GM23248 (cell line): ENCODE results near the gene SDC3. TPM values are rescaled to one million over a fixed set of nuclear protein-coding genes. Genes with fewer than 3 reads are reported as not detected.

Experiments
- DNase-seq: peaks from one replicate; pipeline ENCODE4 v3.0.0-alpha.2; 2015
- H2AFZ ChIP-seq: fragments of 200-600 bp; sonication (generic); 2 replicates; pipeline ENCODE4 v1.6.1; 2016; ENCODE audit warnings: antibody characterized with exemption
- H3F3A ChIP-seq: fragments of 200-600 bp; sonication (generic); 2 replicates; pipeline ENCODE4 v1.6.1; 2016; ENCODE audit warnings: mild to moderate bottlenecking, antibody characterized with exemption, mixed run types; ENCODE audit not compliant: insufficient read depth
- H3K27ac ChIP-seq: fragments of 200-600 bp; sonication (generic); 2 replicates; pipeline ENCODE4 v1.5.1; 2016; ENCODE audit warnings: mild to moderate bottlenecking
- H3K27me3 ChIP-seq: fragments of 200-600 bp; sonication (generic); replicated peaks from 2 replicates; pipeline ENCODE4 v1.6.1; 2016; ENCODE audit warnings: mild to moderate bottlenecking; ENCODE audit not compliant: insufficient read depth
- H3K36me3 ChIP-seq: fragments of 200-600 bp; sonication (generic); 2 replicates; pipeline ENCODE4 v1.6.1; 2016; ENCODE audit warnings: low read depth, mild to moderate bottlenecking
- H3K4me1 ChIP-seq: fragments of 200-600 bp; sonication (generic); 2 replicates; pipeline ENCODE4 v1.6.1; 2016; ENCODE audit warnings: mild to moderate bottlenecking; ENCODE audit not compliant: insufficient read depth
- H3K4me2 ChIP-seq: fragments of 200-600 bp; sonication (generic); one replicate; pipeline ENCODE4 v1.6.1; 2016; ENCODE audit warnings: mild to moderate bottlenecking; ENCODE audit not compliant: unreplicated experiment
- H3K4me3 ChIP-seq: fragments of 200-600 bp; sonication (generic); 2 replicates; pipeline ENCODE4 v1.5.1; 2016; ENCODE audit warnings: mild to moderate bottlenecking
- H3K79me2 ChIP-seq: fragments of 200-600 bp; sonication (generic); 2 replicates; pipeline ENCODE4 v1.6.1; 2016; ENCODE audit warnings: mild to moderate bottlenecking; ENCODE audit not compliant: insufficient read depth
- H3K9ac ChIP-seq: fragments of 200-600 bp; sonication (generic); 2 replicates; pipeline ENCODE4 v1.6.1; 2016; ENCODE audit warnings: mild to moderate bottlenecking
- H3K9me2 ChIP-seq: fragments of 200-600 bp; sonication (generic); 2 replicates; pipeline ENCODE4 v1.6.1; 2016; ENCODE audit warnings: mixed run types, mild to moderate bottlenecking, moderate library complexity; ENCODE audit not compliant: insufficient read depth
- H3K9me3 ChIP-seq: fragments of 200-600 bp; sonication (generic); one replicate; pipeline ENCODE4 v1.6.1; 2017; ENCODE audit warnings: low read depth
- H4K20me1 ChIP-seq: fragments of 200-600 bp; sonication (generic); 2 replicates; pipeline ENCODE4 v1.6.0; 2016; ENCODE audit not compliant: insufficient read depth
- EZH2 ChIP-seq: fragments of 200-600 bp; sonication (generic); IDR thresholded peaks from 2 replicates; pipeline ENCODE4 v1.6.1; 2018; ENCODE audit warnings: antibody characterized with exemption, mild to moderate bottlenecking; ENCODE audit not compliant: insufficient read depth, poor library complexity, severe bottlenecking
- EZH2phosphoT487 ChIP-seq: fragments of 200-600 bp; sonication (generic); IDR thresholded peaks from 2 replicates; pipeline ENCODE4 v1.6.1; 2018; ENCODE audit warnings: antibody characterized with exemption, moderate library complexity, mild to moderate bottlenecking, low read depth; ENCODE audit not compliant: insufficient read depth
- WGBS, 2 experiments: methylation state at CpG; one replicate each; pipeline ENCODE4 v1.1.6; 2015 to 2017; ENCODE audit warnings: low lambda C conversion rate in 2 of 2, low coverage in 1 of 2; ENCODE audit errors: missing lambda C conversion rate in 2 of 2; 5-methylcytosine and 5-hydroxymethylcytosine counted together
- in situ Hi-C: fragments of 300-500 bp; cut with MboI; formaldehyde crosslinking; loops from 2 replicates; pipeline ENCODE4 v1.15.0; 2020
- polyA plus RNA-seq: library from polyadenylated mRNA; unstranded; fragments of >200 nt; fragmentation: Nextera tagmentation; extraction: Ambion mirVana; gene quantifications from 2 replicates; pipeline ENCODE4 v1.2.1, GENCODE V29; 2016
- total RNA-seq: library from RNA; depleted of rRNA; stranded (reverse); fragments of >200 nt; shearing (Covaris generic); gene quantifications from 2 replicates; pipeline ENCODE4 v1.2.3, GENCODE V29; 2014

SDC3 gene
- total and polyA plus RNA-seq, 2 experiments from 2014 or later = 6.9 to 39.7 TPM

GRCh38 chr1:30905403-30905802 lies 3.2 kb downstream of the SDC3 start:
- Histone ChIP-seq H4K20me1 (no peaks in the 10 kb centered on the region), H3K4me2 (no peak overlapping the region), H3K9me3 (no peaks in the 10 kb centered on the region), H3K36me3 (no peaks in the 10 kb centered on the region), H3K27ac (no peak overlapping the region), H3K27me3 (no peaks in the 10 kb centered on the region), H2AFZ (no peak overlapping the region), H3K9ac (no peak overlapping the region), H3F3A (peaks cover 6% of the 10 kb centered on the region; the same call in 1 of the 2 replicates), H3K4me1 (no peaks in the 10 kb centered on the region), H3K79me2 (0 out of 2 replicates have a peak, but pooled peaks cover 5% of the 10 kb centered on the region), H3K4me3 (no peak overlapping the region), H3K9me2 (no peaks in the 10 kb centered on the region)
- 74 to 86% methylated on average over 1 of the region's 1 CpG for WGBS, 2 experiments
- DNase-seq = no peak
- TF ChIP-seq EZH2 = no peak
- in situ Hi-C loops = no loop called here

- Histone ChIP-seq H3K79me2 (0 out of 2 replicates have a peak, but pooled peaks cover 5% of the 10 kb centered on the region), H3F3A (peaks cover 4% of the 10 kb centered on the region; the same call in 1 of the 2 replicates), H3K9me2 (no peaks in the 10 kb centered on the region), H3K36me3 (no peaks in the 10 kb centered on the region), H3K27me3 (no peaks in the 10 kb centered on the region), H3K4me2 (no peak overlapping the region), H3K27ac (no peak overlapping the region), H3K4me1 (no peaks in the 10 kb centered on the region), H4K20me1 (no peaks in the 10 kb centered on the region), H3K9me3 (no peaks in the 10 kb centered on the region), H2AFZ (no peak overlapping the region), H3K4me3 (no peak overlapping the region), H3K9ac (no peak overlapping the region)
- TF ChIP-seq EZH2 = no peak
- no peak for DNase-seq
- in situ Hi-C loops = no loop called here
- WGBS, 2 experiments = 100% methylated on average over 1 of the region's 1 CpG; no CpG with 5 or more reads in 1 of the 2 experiments
Measured at GRCh38 chr1:30904962-30905335, 3.6 kb downstream of the SDC3 start.

- Histone ChIP-seq H4K20me1 (no peaks in the 10 kb centered on the region), H3K9me2 (no peaks in the 10 kb centered on the region), H3K79me2 (peaks cover 7% of the 10 kb centered on the region; the same call in 1 of the 2 replicates), H3K36me3 (no peaks in the 10 kb centered on the region), H3F3A (no peaks in the 10 kb centered on the region), H3K9ac (no peak overlapping the region), H3K4me3 (no peak overlapping the region), H3K27me3 (no peaks in the 10 kb centered on the region), H3K9me3 (no peaks in the 10 kb centered on the region), H2AFZ (no peak overlapping the region), H3K4me1 (no peaks in the 10 kb centered on the region), H3K27ac (no peak overlapping the region), H3K4me2 (no peak overlapping the region)
- in situ Hi-C loops = no loop called here
- TF ChIP-seq EZH2 (no peak), EZH2phosphoT487 (no peak)
- DNase-seq = no peak
- WGBS, 2 experiments = 79 to 82% methylated on average over 11 of the region's 11 CpGs
Measured at GRCh38 chr1:30904191-30904961, 4.2 kb downstream of the SDC3 start.

DNA sequence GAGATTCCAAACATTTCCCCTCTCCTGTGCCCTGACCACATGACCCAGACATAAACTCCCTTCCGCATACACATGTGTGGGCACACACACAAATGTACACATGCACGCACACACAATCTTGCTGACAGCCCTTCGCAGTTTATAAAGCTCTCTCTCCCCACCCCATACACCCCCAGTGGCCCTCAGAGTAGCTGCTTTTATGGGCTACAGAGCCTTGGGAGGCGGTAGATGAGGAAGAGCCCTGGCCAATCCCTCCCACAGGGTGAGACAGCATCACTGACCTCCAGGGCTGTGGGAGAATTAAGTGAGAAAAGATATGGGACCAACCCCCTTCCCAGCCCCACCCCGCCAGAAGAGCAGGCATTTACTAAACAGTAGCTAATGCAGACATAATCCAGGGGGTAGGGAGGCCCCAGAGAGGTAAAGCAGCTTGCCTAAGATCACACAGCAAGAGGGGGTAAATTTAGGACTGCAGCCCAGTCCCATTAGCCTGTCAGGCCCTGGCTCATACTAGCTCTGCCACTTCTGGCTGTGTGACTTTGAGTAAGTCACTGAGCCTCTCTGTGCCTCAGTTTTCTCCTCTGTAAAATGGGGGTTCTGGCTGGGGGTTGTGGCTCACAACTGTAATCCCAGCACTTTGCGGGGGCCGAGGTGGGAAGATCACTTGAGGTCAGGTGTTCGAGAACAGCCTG lies 5.1 kb downstream of the SDC3 start:
- H3K9me3 ChIP-seq = no peaks in the 10 kb centered on the region
- DNase-seq = peak; percentile 19
- H3K27ac ChIP-seq = no peak overlapping the region
- no peak overlapping the region for H3K4me2 ChIP-seq
- H3F3A ChIP-seq = no peaks in the 10 kb centered on the region
- no peaks in the 10 kb centered on the region for H3K9me2 ChIP-seq
- H3K79me2 ChIP-seq = peaks cover 8% of the 10 kb centered on the region; the same call in 1 of the 2 replicates
- no peaks in the 10 kb centered on the region for H3K27me3 ChIP-seq
- WGBS, 2 experiments = 86 to 89% methylated on average over 8 of the region's 8 CpGs
- H3K9ac ChIP-seq = no peak overlapping the region
- no peaks in the 10 kb centered on the region for H3K36me3 ChIP-seq
- in situ Hi-C loops = no loop called here
- no peak overlapping the region for H3K4me3 ChIP-seq
- H4K20me1 ChIP-seq = no peaks in the 10 kb centered on the region
- no peak for TF ChIP-seq EZH2
- TF ChIP-seq EZH2phosphoT487 = no peak
- H3K4me1 ChIP-seq = no peaks in the 10 kb centered on the region
- no peak overlapping the region for H2AFZ ChIP-seq
